HL-60/S4 treated with retinoic acid at 250 ng/mL for 4 days and 3 days (cell line): ENCODE measurements around the gene FMN1.

Source experiments
- in situ Hi-C: fragments of 300-500 bp; cut with MboI; formaldehyde crosslinking; loops from 2 replicates; pipeline ENCODE4 v1.7.0; 2022; ENCODE audit warnings: low sequenced_read_pairs

FMN1 gene

DNA sequence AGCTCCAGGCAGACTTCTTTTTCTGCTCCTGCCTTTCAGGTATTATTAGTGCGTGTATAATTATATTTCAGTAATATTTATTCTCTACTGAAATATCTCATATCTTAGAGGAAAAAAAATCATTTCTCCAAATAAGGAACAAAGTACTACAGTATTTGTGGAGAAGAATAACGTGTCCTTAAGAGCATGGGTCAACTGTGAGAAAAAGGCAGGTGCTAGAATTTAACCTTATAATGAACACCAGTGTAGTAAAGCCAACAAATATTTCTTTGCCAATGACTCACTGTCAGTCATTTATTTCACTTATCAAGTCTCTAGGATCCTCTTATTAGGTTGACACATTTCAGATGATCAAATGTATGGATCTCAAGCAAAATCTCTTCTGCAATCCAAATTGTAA lies 293.3 kb downstream of the FMN1 start:
- in situ Hi-C loops: no loop called here

DNA sequence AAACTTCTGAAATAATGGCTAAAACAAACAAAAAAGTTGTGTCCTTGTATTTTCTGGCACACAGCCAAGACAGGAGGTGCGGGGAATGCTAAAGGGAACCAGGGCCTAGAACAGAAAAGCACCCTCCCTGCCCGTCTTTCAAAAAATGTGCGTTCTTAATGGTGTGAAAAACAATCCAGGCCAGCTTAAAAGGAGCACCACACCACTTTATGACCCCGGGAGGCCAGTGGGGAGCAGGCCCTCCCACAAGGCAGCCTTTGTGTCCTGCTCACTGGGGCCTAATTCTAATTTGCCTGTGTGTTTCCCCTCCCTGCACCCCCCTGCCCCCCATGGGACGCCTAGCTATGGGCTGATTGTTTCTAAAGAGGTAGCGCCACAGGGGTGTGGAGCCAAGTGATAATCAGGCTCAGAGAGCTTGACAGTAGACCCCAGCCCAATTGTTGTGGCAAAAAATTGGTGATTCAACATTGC lies 295.4 kb downstream of the FMN1 start:
- in situ Hi-C loops: no loop called here

DNA sequence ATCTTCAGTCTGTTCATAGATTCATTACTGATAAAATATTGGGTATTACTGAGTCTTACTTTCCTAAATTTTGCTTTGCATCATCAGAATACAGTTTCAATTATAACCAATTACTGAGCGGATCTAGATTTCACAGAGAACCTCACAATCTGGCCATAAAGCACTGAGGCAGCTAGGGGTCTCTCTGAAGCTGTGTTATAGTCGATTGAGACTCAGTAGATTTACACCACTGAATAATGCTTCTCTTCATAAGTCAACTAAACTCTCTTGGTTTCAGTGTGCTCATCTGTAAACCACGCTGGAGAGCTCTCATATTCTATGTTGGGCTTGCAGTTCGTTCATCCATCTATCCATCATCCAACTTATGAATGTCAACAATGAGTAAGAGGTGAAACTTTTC lies 296.1 kb downstream of the FMN1 start:
- in situ Hi-C loops: no loop called here

DNA sequence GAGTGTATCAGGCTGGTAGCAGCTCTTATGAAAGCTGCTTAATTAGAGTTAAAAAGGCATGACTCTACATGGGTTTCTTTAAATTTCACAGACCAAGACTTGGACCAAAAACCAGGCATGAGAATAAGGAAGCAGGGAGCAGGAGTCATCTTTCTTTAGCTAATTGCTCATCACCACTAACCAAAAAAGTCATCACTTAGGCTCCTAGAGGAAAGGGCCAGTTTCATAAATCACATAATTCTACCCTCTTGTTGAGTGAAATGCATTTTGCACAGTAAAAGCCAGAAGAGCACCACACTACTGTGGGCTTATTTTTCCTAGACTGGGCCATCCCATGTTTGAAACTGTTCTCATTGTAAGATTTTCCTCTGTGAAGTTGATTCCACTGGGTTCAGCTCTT lies 301.1 kb downstream of the FMN1 start:
- in situ Hi-C loops: no loop called here

DNA sequence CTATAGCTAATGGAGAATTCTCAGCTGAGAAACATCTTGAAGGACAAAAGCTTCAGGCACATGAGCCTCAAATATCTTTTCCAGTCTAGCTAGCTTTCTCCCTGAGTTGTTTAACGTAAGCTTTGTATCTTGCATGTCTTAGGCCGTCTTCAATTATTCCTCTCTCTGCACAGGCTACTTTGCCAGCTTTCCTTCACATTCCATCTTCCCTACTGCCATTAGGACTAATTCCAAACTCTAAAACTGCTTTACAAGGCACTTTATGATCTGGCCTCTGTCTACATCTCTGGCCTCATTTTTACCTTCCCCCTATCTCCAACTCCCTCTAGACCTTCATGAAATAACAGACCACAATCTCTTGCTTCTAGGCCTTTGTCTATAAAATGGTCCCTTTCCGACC lies 305.3 kb downstream of the FMN1 start:
- in situ Hi-C loops: no loop called here

DNA sequence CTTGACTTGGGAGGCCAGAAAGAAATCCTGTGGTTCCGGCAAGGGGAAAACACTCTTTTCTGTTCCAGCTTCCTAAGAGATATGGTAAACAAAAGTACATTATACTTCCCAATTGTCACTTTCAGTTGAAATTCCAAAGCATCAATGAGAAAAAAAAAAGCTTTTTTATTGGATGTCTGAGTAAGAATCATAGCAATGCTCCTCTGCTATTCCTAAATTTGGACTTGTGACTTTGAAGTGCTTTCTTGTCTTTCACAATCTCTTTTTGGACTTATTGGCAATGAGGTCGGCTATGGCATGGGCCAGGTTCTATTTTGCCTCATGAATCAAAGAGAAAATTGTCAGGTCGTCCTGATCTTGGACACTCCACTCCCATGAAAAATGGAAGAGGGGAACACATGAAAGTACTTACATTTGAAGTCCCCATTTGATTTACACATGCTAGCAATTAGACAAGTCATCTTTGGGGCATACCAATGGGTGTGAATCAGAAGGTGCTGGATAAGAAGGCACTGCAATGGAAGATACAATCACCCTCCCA lies 306.2 kb downstream of the FMN1 start:
- in situ Hi-C loops: no loop called here

DNA sequence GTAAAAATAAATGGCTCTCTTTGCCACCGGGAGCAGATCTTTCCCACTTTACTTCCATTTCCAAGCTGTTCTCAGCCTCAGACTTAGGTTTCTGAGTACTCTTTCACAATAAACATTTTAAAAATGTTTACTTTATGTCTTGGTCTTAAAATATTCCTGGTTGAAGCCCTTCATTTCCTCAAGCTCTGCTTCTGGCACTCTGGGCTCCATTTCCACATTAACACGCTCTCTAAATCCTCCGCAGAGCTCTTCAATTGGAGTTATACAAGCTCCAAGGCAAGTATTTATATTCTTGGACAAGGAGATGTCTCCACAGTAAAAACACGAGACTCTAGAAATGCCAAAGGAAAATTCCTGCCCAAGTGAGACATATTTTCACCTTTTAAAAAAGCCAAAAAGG lies 307.4 kb downstream of the FMN1 start:
- in situ Hi-C loops: no loop called here

DNA sequence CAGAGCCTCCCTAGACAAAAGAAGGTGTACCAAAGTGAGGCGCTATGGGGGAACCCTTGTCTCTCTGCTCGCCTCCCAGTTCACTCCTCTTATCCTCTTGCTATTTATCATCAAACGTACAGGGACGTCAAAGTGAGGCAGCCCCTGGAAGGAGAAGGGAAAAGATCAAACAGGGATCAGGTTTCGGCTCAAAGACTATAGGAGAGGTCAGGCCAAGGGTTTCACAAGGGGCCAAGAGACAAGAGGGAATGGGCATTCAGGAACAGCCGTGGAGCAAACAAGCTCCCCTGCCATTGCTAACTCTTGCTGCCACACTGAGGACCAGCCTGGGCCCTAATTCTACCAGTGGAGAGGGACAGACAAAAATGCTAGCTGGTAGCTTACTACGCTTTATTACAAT lies 308.1 kb downstream of the FMN1 start:
- in situ Hi-C loops: no loop called here

DNA sequence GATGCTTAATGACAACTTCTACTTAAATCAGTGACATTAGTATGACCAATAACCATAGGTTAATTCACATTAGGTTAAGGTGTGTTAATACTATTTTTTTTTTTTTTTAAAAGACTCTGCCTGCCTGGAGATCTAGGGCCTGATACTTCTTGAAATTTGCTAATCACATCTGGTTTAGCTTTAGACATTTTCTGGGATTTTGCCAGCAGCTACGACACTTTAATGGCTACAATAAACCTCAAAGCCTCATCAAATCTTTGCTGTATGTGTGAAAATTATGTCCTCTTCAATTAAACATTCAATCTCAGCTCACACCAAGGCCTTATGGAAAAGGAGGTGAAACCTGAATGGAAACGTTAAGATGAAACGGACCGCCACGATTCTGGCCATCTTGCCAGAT lies 308.8 kb downstream of the FMN1 start:
- in situ Hi-C loops: no loop called here

DNA sequence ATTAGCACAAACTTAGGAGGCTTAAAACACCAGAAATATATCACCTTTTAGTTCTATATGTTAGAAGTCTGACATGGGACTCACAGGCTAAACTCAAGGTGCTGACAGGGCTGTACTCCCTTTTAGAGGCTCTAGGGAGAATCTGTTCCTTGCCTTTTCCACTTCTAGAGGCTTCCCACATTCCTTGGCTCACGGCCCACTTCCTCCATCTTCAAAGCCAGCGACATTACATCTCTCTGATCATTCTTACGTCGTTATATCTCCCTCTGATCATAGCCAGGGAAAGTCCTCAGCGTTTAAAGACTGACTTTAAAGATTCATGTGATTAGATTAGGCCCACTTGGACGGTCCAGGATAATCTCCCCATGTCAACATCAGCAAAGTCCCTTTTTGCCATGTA lies 310.4 kb downstream of the FMN1 start:
- in situ Hi-C loops: no loop called here

DNA sequence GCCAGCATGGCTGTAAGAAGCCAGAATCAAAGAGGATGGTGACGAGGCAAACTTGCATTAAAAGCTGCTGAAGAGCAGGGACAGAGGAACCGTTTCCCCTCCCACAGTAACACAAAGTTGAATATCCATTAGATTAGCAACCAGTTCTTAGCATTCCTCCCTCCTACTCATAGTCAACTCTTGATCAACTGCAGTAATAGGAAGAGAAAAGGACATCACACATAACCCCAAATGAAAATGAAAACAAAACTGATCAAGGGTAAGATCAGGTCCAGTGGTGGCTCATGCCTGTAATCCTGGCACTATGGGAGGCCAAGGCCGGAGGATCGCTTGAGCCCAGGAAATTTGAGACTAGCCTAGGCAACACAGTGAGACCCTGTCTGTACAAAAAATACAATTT lies 311.6 kb downstream of the FMN1 start:
- in situ Hi-C loops: no loop called here

DNA sequence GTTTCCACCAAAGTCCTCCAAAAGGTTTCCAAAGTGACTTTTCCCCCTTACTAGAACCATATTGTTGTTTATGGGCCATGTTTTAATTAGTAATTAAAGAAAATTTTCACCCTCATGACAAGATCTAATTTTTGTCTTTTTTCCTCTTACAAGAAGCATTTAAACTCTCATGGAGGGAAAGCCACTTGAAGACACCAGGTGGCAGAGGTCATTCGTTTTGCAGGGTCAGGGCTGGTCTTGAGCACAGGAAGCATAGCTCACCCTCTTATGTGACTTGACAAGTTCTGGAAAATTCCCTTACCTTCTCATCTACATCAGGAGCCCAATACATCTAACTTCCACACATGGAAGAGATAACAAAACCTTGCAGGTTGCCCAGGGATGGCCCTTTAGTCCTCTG lies 313.0 kb downstream of the FMN1 start:
- in situ Hi-C loops: no loop called here

DNA sequence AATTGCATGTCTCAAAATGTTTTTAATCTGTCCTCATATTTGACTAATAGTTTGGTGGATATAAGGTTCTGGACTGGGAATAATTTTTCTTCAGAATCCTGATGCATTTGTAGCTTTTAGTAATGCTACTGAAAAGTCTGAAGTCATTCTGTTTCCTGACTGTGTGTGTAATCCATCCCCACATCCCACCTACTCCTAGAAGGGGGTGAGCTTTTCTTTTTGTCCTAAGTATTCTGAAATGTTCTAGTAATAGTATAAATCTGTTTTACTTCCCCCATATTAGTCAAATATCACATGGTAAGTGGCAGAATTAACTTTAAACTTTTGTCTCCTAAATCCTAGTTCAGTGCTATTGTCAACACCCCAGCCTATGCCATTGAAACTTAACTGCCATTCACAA lies 313.9 kb downstream of the FMN1 start:
- in situ Hi-C loops: no loop called here

DNA sequence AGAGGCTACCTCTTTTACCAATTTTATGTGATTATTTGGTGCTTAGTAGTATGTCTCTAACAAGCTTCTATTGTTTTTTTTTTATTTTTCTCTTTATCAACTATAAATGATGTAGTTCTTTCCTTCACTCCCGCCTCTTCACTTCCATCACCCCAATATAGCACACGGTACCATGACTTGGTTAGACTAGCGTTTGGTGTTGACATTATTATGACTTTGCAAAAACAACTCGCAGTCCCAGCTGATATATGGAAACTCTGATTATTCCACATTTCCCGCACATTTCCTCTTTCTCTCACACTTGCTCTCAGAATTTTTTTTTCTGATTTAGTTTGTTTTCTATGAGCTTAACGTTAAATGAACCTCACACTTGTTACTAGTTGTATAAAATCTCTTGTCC lies 314.5 kb downstream of the FMN1 start:
- in situ Hi-C loops: no loop called here

DNA sequence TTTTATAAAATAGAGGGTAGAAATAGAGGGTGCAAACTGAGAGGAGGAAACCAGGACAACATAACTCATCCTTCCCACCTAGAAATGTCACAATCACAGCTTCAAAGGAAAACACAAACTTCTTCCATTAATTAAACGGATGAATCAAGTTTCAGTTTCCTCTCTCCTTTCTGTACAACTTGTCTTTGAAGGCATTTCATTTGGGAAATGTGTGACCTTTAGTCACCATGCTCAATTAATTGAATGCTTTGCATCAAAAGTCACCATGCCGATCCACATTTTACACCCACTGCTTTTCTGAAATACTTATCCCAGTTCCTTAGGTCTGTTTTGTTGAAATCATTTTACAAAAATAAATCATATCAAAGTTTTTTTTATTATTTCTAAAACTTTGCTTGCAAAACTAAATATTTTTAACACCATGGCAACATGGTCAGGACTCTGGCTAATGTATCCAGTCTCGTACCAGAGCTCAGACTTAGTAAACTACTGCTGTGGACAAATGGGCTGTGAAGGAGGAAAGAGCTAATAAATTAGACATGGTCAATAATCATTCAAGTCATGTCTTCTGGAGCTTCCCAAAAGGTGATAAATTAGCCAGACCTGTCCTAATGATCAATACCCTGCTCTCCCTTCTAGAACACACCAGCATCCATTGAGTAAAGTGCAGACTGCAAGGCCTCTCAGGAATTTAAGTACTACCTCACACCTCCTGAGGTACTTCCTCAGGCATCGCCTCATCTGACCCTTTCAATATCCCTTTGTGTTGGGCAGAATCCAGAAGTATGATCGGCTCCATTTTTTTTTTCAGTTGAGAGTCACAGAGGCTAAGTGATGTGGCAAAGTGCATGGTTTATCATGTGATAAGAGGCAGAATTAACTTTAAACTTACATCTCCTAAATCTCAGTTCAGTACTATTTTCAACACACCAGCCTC lies 315.4 kb downstream of the FMN1 start:
- in situ Hi-C loops: no loop called here

DNA sequence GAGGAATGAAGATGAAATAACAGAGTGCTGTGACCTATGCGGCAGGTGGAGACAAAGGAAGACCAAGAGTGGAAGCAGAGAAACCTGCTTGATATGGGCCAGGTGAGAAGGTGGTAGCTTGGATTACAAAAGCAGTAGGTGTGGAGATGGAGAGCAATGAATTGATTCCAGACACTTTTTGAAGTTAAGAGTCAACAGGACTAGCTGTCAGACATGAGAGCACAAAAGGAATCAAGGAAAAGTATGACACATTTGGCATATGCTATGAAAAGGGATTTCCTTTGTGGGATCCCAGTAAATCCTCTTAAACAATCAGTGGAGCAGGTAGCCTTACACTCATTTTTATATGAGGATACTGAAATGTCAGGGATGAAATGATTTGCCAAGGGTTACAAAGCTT lies 316.2 kb downstream of the FMN1 start:
- in situ Hi-C loops: no loop called here

DNA sequence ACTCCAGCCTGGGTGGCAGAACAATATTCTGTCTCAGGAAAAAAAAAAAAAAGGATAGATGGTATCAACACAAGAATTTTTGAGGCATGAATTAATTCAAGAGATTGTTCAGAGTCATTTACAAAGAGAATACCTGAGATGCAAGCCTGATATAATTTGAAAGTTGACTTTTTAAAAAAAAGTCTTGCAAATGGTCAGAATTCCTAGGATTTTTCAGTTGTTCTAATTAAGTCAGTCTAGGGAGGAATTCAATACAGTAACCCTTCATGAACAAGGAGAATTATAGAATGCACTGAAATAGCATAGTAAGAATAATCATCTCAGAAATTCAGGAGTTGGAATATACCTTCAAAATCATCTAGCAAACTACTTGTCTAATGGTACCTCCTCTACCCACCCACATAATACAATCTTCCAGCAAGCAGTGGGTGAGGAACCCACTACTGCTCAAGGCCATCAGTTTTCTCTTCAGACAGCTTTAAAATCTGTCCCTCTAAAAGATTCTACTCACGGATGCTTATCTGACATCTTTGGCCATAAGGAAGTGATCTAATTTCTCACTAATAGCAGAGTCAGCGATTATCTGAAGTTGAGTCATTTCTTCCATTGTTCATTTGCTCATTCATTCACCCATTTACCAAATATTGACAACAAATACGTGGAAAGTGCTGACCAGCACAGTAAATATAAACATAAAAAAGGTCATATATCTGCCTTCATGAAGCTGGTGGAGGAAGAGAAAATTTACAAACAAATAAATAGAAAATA lies 317.1 kb downstream of the FMN1 start:
- in situ Hi-C loops: no loop called here

DNA sequence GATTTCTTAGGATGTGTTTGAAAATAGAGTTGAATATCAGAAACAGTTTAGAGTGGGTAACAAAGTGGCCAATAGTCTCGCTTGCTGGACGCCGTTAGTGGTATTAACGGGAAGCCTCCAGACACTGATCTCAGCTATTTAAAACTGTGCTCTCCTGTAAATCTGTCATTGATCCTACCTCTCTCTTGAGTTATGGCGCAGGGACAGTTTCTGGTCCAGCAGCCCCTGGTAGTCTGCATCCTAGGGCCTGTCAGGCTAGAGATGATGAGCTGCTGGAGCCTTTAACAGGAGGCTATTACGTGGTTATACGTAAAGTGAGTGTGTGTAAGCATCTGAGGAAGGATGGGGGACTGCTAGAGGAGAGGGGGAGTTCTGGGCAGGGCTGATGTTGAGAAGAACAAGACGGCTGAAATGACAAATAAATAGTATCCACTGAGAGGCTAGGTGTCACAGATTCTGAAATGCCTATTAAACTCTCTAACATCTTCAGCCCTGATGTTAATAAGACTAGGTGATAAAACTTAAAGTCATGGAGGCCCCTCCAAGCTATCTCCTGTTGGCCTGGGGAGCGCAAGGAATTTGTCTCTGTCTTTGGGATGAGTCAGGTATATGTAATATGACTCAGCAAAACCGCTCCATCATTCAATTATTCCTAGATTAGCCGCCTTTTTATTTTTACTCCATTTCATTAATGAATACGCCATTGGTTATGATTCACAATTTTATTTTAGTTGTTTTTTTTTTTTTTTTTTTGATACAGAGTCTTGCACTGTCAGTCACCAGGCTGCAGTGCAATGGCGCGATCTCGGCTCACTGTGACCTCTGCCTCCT lies 321.0 kb downstream of the FMN1 start:
- in situ Hi-C loops: no loop called here

DNA sequence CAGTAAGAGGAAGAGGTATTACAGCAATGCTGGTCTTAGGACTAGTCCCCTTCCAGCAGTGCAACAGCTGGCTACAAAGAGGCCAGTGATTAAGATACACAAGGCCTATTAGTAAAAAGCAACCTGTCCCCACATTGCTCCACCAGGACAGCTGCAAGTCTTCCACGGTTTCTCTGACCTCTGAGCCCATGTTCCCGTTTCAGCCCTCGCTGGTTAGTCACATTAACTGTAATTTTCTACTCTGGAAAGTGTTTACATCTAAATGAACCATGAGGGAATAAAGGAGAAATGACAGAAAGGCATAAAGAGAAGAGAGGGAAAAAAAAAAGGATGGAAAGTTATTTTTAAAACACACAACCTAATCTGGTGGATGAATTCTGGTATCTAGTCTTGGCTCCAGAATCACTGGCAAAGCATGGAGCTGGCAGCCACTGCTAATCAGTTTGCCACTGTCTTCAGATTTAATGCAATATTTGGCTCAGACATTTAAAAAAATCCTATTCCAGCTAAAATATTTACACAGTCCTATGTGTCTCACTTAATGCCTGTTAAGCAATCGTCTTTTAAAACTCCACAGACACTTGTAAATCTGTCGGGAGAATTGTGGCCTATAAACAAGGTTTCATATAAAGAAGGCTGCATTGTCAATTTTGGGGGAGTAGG lies 321.8 kb downstream of the FMN1 start:
- in situ Hi-C loops: no loop called here

DNA sequence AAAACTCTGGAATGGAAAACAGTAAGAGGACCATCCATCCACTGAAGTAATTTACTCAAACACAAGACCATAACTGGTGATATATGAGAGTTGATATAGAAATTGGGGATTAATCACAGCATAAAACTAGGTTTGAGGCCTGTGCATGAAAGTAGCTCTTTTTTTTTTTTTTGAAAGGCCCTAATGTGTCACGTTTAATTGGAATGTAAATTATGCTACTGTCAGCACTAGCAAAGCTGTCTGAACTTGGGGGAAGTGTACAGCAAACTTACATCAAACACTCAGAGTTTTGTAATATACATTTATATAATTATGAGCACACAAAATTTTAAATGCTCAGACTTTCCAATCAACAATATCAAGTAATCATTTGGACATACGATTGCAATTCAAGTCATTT lies 322.6 kb downstream of the FMN1 start:
- in situ Hi-C loops: no loop called here
